SK-N-SH treated with all-trans-retinoic acid at 6 μM for 48 hours (cell line): Measurements from ENCODE around the gene TXNRD2.

Experiments used
- ATAC-seq: fragments of 200-7000 bp; cut with Tn5 transposase; 3 replicates; pipeline ENCODE4 v1.9.1; 2020; ENCODE audit warnings: mild to moderate bottlenecking, moderate library complexity
- ARNTL ChIP-seq: fragments of 450-650 bp; formaldehyde crosslinking; IDR thresholded peaks from 2 replicates; pipeline ENCODE4 v1.5.0; 2020; ENCODE audit warnings: low read depth, mild to moderate bottlenecking, moderate library complexity, borderline replicate concordance
- BACH2 ChIP-seq: fragments of 250-450 bp; sonication (Bioruptor Pico); IDR thresholded peaks from 2 replicates; pipeline ENCODE4 v1.9.0; 2021; ENCODE audit warnings: mild to moderate bottlenecking, borderline replicate concordance
- CSDC2 ChIP-seq: fragments of 250-450 bp; sonication (Bioruptor Pico); IDR thresholded peaks from 2 replicates; pipeline ENCODE4 v1.5.0; 2020; ENCODE audit warnings: mild to moderate bottlenecking, moderate library complexity
- ESRRG ChIP-seq: fragments of 250-450 bp; sonication (Bioruptor Pico); IDR thresholded peaks from 2 replicates; pipeline ENCODE4 v1.6.1; 2021; ENCODE audit warnings: mild to moderate bottlenecking
- GLIS3 ChIP-seq: fragments of 250-450 bp; sonication (Bioruptor Pico); IDR thresholded peaks from 2 replicates; pipeline ENCODE4 v1.5.0; 2020; ENCODE audit warnings: mild to moderate bottlenecking, moderate library complexity
- ISL1 ChIP-seq: fragments of 250-450 bp; sonication (Bioruptor Pico); IDR thresholded peaks from 2 replicates; pipeline ENCODE4 v2.1.2; 2022; ENCODE audit warnings: mild to moderate bottlenecking, moderate library complexity
- OSR1 ChIP-seq: fragments of 250-450 bp; sonication (Bioruptor Pico); IDR thresholded peaks from 2 replicates; pipeline ENCODE4 v1.8.0; 2022; ENCODE audit warnings: moderate library complexity, mild to moderate bottlenecking, inconsistent platforms
- PATZ1 ChIP-seq: fragments of 250-450 bp; sonication (Bioruptor Pico); IDR thresholded peaks from 2 replicates; pipeline ENCODE4 v1.8.0; 2020; ENCODE audit warnings: mild to moderate bottlenecking, moderate library complexity, borderline replicate concordance
- POU6F1 ChIP-seq: fragments of 250-450 bp; sonication (Bioruptor Pico); IDR thresholded peaks from 2 replicates; pipeline ENCODE4 v1.8.0; 2021; ENCODE audit warnings: low read depth, mild to moderate bottlenecking, moderate library complexity, borderline replicate concordance
- PPARA ChIP-seq: fragments of 250-450 bp; sonication (Bioruptor Pico); IDR thresholded peaks from 2 replicates; pipeline ENCODE4 v1.5.0; 2020; ENCODE audit warnings: mild to moderate bottlenecking, borderline replicate concordance
- RARB ChIP-seq: fragments of 250-450 bp; sonication (Bioruptor Pico); IDR thresholded peaks from 2 replicates; pipeline ENCODE4 v1.8.0; 2021; ENCODE audit warnings: mild to moderate bottlenecking, moderate library complexity
- SNAI2 ChIP-seq: fragments of 250-450 bp; sonication (Bioruptor Pico); IDR thresholded peaks from 2 replicates; pipeline ENCODE4 v1.5.0; 2020; ENCODE audit warnings: mild to moderate bottlenecking, moderate library complexity
- TCF4 ChIP-seq: fragments of 250-450 bp; sonication (Bioruptor Pico); IDR thresholded peaks from 2 replicates; pipeline ENCODE4 v1.8.0; 2021; ENCODE audit warnings: mild to moderate bottlenecking, moderate library complexity, borderline replicate concordance
- ZC3H10 ChIP-seq: fragments of 250-450 bp; sonication (Bioruptor Pico); IDR thresholded peaks from 2 replicates; pipeline ENCODE4 v1.5.1; 2021; ENCODE audit warnings: mild to moderate bottlenecking, moderate library complexity
- ZFP3 ChIP-seq: fragments of 250-450 bp; sonication (Bioruptor Pico); IDR thresholded peaks from 2 replicates; pipeline ENCODE4 v1.5.0; 2020; ENCODE audit warnings: mild to moderate bottlenecking, moderate library complexity
- ZFP30 ChIP-seq: fragments of 450-650 bp; formaldehyde crosslinking; IDR thresholded peaks from 2 replicates; pipeline ENCODE4 v1.5.0; 2022; ENCODE audit warnings: mild to moderate bottlenecking, moderate library complexity
- ZNF565 ChIP-seq: fragments of 450-650 bp; formaldehyde crosslinking; conservative IDR thresholded peaks from 2 replicates; pipeline ENCODE4 v1.5.0; 2020; ENCODE audit warnings: low read depth, mild to moderate bottlenecking, moderate library complexity
- ZNF70 ChIP-seq: fragments of 450-650 bp; formaldehyde crosslinking; IDR thresholded peaks from 2 replicates; pipeline ENCODE4 v1.5.0; 2020; ENCODE audit warnings: mild to moderate bottlenecking, moderate library complexity
- ZNF8 ChIP-seq: fragments of 450-650 bp; formaldehyde crosslinking; IDR thresholded peaks from 2 replicates; pipeline ENCODE4 v1.5.0; 2020; ENCODE audit warnings: mild to moderate bottlenecking, moderate library complexity
- TF ChIP-seq, protein P1 (sequence below): fragments of 250-450 bp; sonication (Bioruptor Pico); IDR thresholded peaks from 2 replicates; pipeline ENCODE4 v1.5.1; 2020; ENCODE audit warnings: low read depth, mild to moderate bottlenecking, moderate library complexity

Gene TXNRD2

GRCh38 chr22:19853879-19854777, 87.5 kb downstream of the TXNRD2 start:
- peak; percentile 32 for ATAC-seq
- TF ChIP-seq ZC3H10 (CRISPR knock-in tag), result no peak
- TF ChIP-seq PATZ1 (CRISPR knock-in tag), result no peak
- no peak for TF ChIP-seq ZNF565 (CRISPR knock-in tag)
- TF ChIP-seq ISL1 (CRISPR knock-in tag), result no peak
- no peak; the same call in 1 of the 2 replicates for TF ChIP-seq PPARA (CRISPR knock-in tag)
- TF ChIP-seq ZFP3 (CRISPR knock-in tag), result no peak
- no peak for TF ChIP-seq RARB (CRISPR knock-in tag)
- TF ChIP-seq TCF4 (CRISPR knock-in tag), result no peak
- TF ChIP-seq ZNF70 (CRISPR knock-in tag), result no peak
- TF ChIP-seq, protein P1, sequence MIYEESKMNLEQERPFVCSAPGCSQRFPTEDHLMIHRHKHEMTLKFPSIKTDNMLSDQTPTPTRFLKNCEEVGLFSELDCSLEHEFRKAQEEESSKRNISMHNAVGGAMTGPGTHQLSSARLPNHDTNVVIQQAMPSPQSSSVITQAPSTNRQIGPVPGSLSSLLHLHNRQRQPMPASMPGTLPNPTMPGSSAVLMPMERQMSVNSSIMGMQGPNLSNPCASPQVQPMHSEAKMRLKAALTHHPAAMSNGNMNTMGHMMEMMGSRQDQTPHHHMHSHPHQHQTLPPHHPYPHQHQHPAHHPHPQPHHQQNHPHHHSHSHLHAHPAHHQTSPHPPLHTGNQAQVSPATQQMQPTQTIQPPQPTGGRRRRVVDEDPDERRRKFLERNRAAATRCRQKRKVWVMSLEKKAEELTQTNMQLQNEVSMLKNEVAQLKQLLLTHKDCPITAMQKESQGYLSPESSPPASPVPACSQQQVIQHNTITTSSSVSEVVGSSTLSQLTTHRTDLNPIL (CRISPR knock-in tag), result no peak
- TF ChIP-seq CSDC2 (CRISPR knock-in tag), result no peak
- no peak for TF ChIP-seq ESRRG (CRISPR knock-in tag)
- no peak for TF ChIP-seq BACH2 (CRISPR knock-in tag)
- no peak for TF ChIP-seq ARNTL (CRISPR knock-in tag)
- no peak for TF ChIP-seq ZNF8 (CRISPR knock-in tag)
- TF ChIP-seq POU6F1 (CRISPR knock-in tag), result no peak
- no peak for TF ChIP-seq ZFP30 (CRISPR knock-in tag)

DNA sequence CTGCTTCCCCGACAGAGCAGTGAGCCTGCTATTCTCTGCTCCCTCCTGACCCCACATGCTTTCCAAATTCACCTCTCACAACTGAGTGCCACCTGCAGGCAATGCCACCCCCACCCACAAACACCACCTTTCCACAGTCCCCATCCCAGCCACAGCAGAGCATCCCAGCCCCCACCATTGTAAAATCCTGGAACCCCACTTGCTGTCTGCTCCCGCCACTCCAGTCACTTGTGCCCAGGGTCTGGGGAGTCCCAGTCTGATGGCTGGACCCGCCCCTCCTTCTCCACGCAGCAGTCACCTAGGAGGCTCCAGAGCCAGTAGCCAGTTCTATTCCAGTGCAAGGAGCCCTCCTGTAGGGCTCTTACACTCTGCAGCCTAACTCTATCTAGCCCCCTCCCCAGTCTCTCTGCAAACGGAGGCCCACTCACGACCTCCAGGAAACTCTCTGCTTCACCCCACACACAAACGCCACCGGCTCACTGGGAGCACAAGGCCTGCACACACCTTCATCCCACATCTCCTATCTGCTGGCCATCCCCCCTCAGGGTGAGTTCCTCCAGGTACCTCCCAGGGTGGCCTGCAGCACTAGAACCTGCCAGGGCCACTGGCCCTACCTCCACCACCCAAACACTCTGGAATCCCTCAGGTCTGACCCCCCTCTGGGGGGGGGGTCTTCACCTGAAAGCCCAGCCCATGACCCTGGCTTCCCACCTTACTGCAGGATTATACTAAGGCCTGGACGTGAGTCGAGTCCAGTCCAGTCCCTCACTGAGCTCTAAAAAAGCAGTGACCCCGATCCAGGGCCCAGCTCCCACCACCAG, 88.3 kb downstream of the TXNRD2 start:
- TF ChIP-seq ESRRG (CRISPR knock-in tag) (no peak), SNAI2 (no peak), BACH2 (CRISPR knock-in tag) (no peak), RARB (CRISPR knock-in tag) (no peak), PPARA (CRISPR knock-in tag) (no peak), OSR1 (no peak)
- ATAC-seq, result no peak

DNA sequence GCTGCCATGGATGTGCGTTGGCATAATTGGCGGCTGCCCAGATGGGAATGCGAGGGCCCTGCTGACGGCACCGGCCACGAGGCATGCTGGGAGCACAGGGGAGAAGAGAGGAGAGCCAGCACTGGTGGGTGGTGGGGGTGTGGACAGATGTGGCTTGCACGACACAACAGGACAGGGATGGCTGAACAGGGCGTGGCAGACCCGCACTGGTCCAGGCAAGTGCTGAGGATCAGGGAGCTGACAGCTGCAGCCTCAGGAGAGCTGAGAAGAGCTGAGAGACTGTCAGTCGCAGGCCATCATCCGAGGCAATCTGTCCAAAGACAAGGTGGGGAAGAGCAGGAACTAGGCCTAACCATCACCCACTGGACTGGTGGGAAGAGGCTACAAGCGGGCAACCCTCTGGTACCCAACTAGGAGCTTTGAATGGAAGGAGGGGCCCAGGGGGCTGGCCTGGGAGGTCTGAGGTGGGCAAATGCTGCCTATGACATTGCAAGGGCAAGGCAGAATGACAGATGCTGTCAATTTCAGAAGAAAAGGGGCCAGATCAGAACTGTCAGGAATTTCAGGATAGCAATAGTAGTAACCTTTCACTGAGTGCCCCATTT, 89.3 kb downstream of the TXNRD2 start:
- TF ChIP-seq OSR1, result no peak
- no peak for ATAC-seq

- ATAC-seq, result no peak
- no peak for TF ChIP-seq OSR1
- TF ChIP-seq, protein P1 (CRISPR knock-in tag), result no peak
- TF ChIP-seq ZNF70 (CRISPR knock-in tag), result no peak
- no peak for TF ChIP-seq BACH2 (CRISPR knock-in tag)
- TF ChIP-seq ZNF565 (CRISPR knock-in tag), result no peak
- no peak for TF ChIP-seq ZNF8 (CRISPR knock-in tag)
- TF ChIP-seq ISL1 (CRISPR knock-in tag), result no peak
- TF ChIP-seq POU6F1 (CRISPR knock-in tag), result no peak
- TF ChIP-seq GLIS3 (CRISPR knock-in tag), result no peak
- TF ChIP-seq PPARA (CRISPR knock-in tag), result no peak
These were observed 90.1 kb downstream of the TXNRD2 start for GRCh38 chr22:19851291-19852176.
